Body of pancreas (tissue), 4 donors: ENCODE measurements around the gene KCNAB1. TPM values are rescaled to one million over a fixed set of nuclear protein-coding genes. Genes with fewer than 3 reads are reported as not detected.

Experiments
- ATAC-seq: fragments of 150-250 bp; one replicate; pipeline ENCODE4 v1.9.1; 2016
- DNase-seq, 4 donors: peaks; one replicate each; pipeline ENCODE4 v3.0.0-alpha.2; 2019
- H3K27ac ChIP-seq, 4 donors: fragments of 200-600 bp; sonication (generic); 1 replicate in 3 of 4; 2 replicates in 1 of 4; pipeline versions ENCODE4 v1.5.1 to v1.6.1; 2016 to 2019; ENCODE audit warnings: mild to moderate bottlenecking in 1 of 4, mixed read lengths in 1 of 4, moderate library complexity in 1 of 4
- H3K27me3 ChIP-seq, 2 donors: fragments of 200-600 bp; sonication (generic); one replicate each; pipeline ENCODE4 v1.6.0; 2016; ENCODE audit warnings: mild to moderate bottlenecking in 1 of 2
- H3K36me3 ChIP-seq, 2 donors: fragments of 200-600 bp; sonication (generic); replicated peaks in 1 of 2; 2 replicates each; pipeline ENCODE4 v1.5.1; 2016; ENCODE audit warnings: low read depth in 2 of 2; ENCODE audit not compliant: insufficient read depth in 1 of 2
- H3K4me1 ChIP-seq: fragments of 200-600 bp; sonication (generic); one replicate; pipeline ENCODE4 v1.6.0; 2016
- H3K4me3 ChIP-seq, 2 donors: fragments of 200-600 bp; sonication (generic); 1 replicate in 1 of 2; 2 replicates in 1 of 2; pipeline ENCODE4 v1.5.1; 2016 to 2019
- H3K9me3 ChIP-seq, 3 donors: fragments of 200-600 bp; sonication (generic); 1 replicate in 2 of 3; 2 replicates in 1 of 3; pipeline ENCODE4 v1.5.1; 2016
- CTCF ChIP-seq, 7 experiments: fragments of 450-650 bp in 4 of 7; fragments of 200-600 bp in 3 of 7; sonication (generic) in 3 of 7; IDR thresholded peaks; one replicate each; pipeline ENCODE4 v1.5.1; 2016 to 2019; ENCODE audit warnings: antibody characterized with exemption in 7 of 7
- POLR2A ChIP-seq, 3 donors: fragments of 450-650 bp; IDR thresholded peaks; one replicate each; pipeline ENCODE4 v1.6.1; 2016; ENCODE audit warnings: antibody characterized with exemption in 3 of 3, mild to moderate bottlenecking in 2 of 3
- WGBS, 2 donors: methylation state at CpG; one replicate each; pipeline ENCODE4 v1.1.5; 2017; 5-methylcytosine and 5-hydroxymethylcytosine counted together
- intact Hi-C: fragments of 100-400 bp; cut with DNase I; formaldehyde crosslinking; loops from one replicate; pipeline ENCODE4 v1.15.1; 2023
- total RNA-seq, 2 donors: library from RNA; depleted of rRNA; stranded (reverse); fragments of >200 nt; gene quantifications; one replicate each; pipeline ENCODE4 v1.1.0, GENCODE V29; 2016

Gene KCNAB1
- total RNA-seq, 2 donors from 2014 or later, result 5.2 to 5.3 TPM

- ATAC-seq (no peak), DNase-seq (no peak)
- Histone ChIP-seq H3K9me3 (no peaks in the 10 kb centered on the region), H3K27ac (no peak overlapping the region), H3K4me3 (no peak overlapping the region), H3K36me3 (no peaks in the 10 kb centered on the region), H3K4me1 (no peaks in the 10 kb centered on the region), H3K27me3 (no peaks in the 10 kb centered on the region)
- WGBS, 2 donors, result 85 to 95% methylated on average over 6 of the region's 6 CpGs
- intact Hi-C loops, result no loop called here
- no peak for TF ChIP-seq CTCF (IDR thresholded peaks at IDR 0.05)
- no peak for TF ChIP-seq POLR2A (IDR thresholded peaks at IDR 0.05)
Observed at GRCh38 chr3:156351783-156352182, 231.4 kb downstream of the KCNAB1 start.

GRCh38 chr3:156352728-156353127 is 232.3 kb downstream of the KCNAB1 start:
- no peaks in the 10 kb centered on the region for H3K4me1 ChIP-seq
- no peak for ATAC-seq
- intact Hi-C loops, result no loop called here
- WGBS, 2 donors, result 74% methylated on average over 2 of the region's 2 CpGs; no CpG with 5 or more reads in 1 of the 2 donors
- DNase-seq, result no peak
- no peaks in the 10 kb centered on the region for H3K36me3 ChIP-seq
- no peaks in the 10 kb centered on the region for H3K27me3 ChIP-seq
- H3K4me3 ChIP-seq, result no peak overlapping the region
- TF ChIP-seq CTCF (IDR thresholded peaks at IDR 0.05) (no peak), POLR2A (IDR thresholded peaks at IDR 0.05) (no peak)
- H3K27ac ChIP-seq, result no peak overlapping the region
- no peaks in the 10 kb centered on the region for H3K9me3 ChIP-seq

- ATAC-seq, result no peak
Observed at GRCh38 chr3:156353563-156353962, 233.2 kb downstream of the KCNAB1 start.

GRCh38 chr3:156356537-156357363 is 236.4 kb downstream of the KCNAB1 start:
- intact Hi-C loops, result no loop called here
- no peak overlapping the region for H3K4me3 ChIP-seq
- no peak for TF ChIP-seq POLR2A (IDR thresholded peaks at IDR 0.05)
- TF ChIP-seq CTCF (IDR thresholded peaks at IDR 0.05), result no peak
- H3K9me3 ChIP-seq, result no peaks in the 10 kb centered on the region
- DNase-seq, result no peak
- no peaks in the 10 kb centered on the region for H3K36me3 ChIP-seq
- WGBS, 2 donors, result 49 to 55% methylated on average over 5 of the region's 5 CpGs
- H3K27me3 ChIP-seq, result no peaks in the 10 kb centered on the region
- ATAC-seq, result no peak
- no peak overlapping the region for H3K27ac ChIP-seq
- no peaks in the 10 kb centered on the region for H3K4me1 ChIP-seq

More at GRCh38 chr3:156353563-156353962, 233.2 kb downstream of the KCNAB1 start:
- H3K36me3 ChIP-seq, result no peaks in the 10 kb centered on the region
- intact Hi-C loops, result no loop called here
- no peaks in the 10 kb centered on the region for H3K4me1 ChIP-seq
- no peak for DNase-seq
- no peaks in the 10 kb centered on the region for H3K9me3 ChIP-seq
- no peaks in the 10 kb centered on the region for H3K27me3 ChIP-seq
- H3K27ac ChIP-seq, result no peak overlapping the region
- whole genome bisulfite sequencing, 2 donors, result 72 to 73% methylated on average over 4 to 5 of the region's 5 CpGs
- TF ChIP-seq CTCF (IDR thresholded peaks at IDR 0.05), result no peak
- no peak for TF ChIP-seq POLR2A (IDR thresholded peaks at IDR 0.05)
- H3K4me3 ChIP-seq, result no peak overlapping the region

- no peaks in the 10 kb centered on the region for H3K9me3 ChIP-seq
- H3K27me3 ChIP-seq, result no peaks in the 10 kb centered on the region
- no peaks in the 10 kb centered on the region for H3K36me3 ChIP-seq
- WGBS, 2 donors, result 64 to 71% methylated on average over 2 of the region's 2 CpGs
- no peak overlapping the region for H3K4me3 ChIP-seq
- intact Hi-C loops, result no loop called here
- ATAC-seq (no peak), DNase-seq (no peak)
- no peaks in the 10 kb centered on the region for H3K4me1 ChIP-seq
- no peak overlapping the region for H3K27ac ChIP-seq
- TF ChIP-seq CTCF (IDR thresholded peaks at IDR 0.05) (no peak), POLR2A (IDR thresholded peaks at IDR 0.05) (no peak)
Observed at GRCh38 chr3:156358232-156358631, 237.9 kb downstream of the KCNAB1 start.
